IPS DF 6.9 (cell line): Measurements from ENCODE around the gene RAVER1.

Source experiments
- DNase-seq: peaks from one replicate; pipeline ENCODE4 v3.0.0-alpha.2; 2013; ENCODE audit warnings: low read depth, low spot score
- H3K27ac ChIP-seq: one replicate; pipeline ENCODE4 v1.5.1; 2013; ENCODE audit warnings: low read length, control low read depth
- H3K27me3 ChIP-seq: 2 replicates; pipeline ENCODE4 v1.6.1; 2013; ENCODE audit warnings: mild to moderate bottlenecking, low read length; ENCODE audit not compliant: control insufficient read depth, insufficient read depth
- H3K36me3 ChIP-seq: 2 replicates; pipeline ENCODE4 v1.6.1; 2013; ENCODE audit warnings: low read length; ENCODE audit not compliant: control insufficient read depth, insufficient read depth
- H3K4me1 ChIP-seq: 2 replicates; pipeline ENCODE4 v1.6.1; 2013; ENCODE audit warnings: low read length; ENCODE audit not compliant: control insufficient read depth, insufficient read depth
- H3K4me3 ChIP-seq: 2 replicates; pipeline ENCODE4 v1.5.1; 2013; ENCODE audit warnings: mild to moderate bottlenecking, low read length
- H3K9me3 ChIP-seq: 2 replicates; pipeline ENCODE4 v1.6.1; 2013; ENCODE audit warnings: low read length, inconsistent platforms; ENCODE audit not compliant: control insufficient read depth, insufficient read depth
- WGBS: extraction: QIAGEN DNeasy Blood & Tissue Kit; methylation state at CpG from one replicate; pipeline ENCODE4 v1.1.7; 2013; ENCODE audit warnings: mixed read lengths, missing lambda C conversion rate; ENCODE audit not compliant: insufficient read length, insufficient coverage; 5-methylcytosine and 5-hydroxymethylcytosine counted together

The RAVER1 gene

DNA sequence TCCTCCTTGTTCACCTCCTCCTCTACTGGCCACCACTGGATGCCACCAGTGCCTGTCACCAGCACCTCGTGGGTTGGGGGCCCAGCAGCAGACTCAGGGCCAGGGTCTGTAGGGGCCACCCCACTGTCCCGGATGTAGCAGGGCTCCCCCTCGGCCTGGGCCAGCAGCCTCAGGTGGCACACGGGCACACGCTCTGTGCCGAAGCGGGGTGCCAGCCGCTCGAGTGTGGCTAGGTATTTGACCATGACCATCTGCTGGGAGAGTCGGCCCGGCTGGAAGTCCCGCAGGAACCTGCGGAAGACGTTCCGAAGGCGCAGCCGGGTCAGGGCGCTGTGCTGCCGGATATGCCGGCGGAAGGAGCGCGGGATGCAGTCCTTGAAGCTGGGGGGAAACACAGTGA lies 32.2 kb upstream of the RAVER1 start:
- Histone ChIP-seq H3K9me3 (no peaks in the 10 kb centered on the region), H3K4me3 (no peak overlapping the region), H3K4me1 (no peaks in the 10 kb centered on the region), H3K27me3 (no peaks in the 10 kb centered on the region), H3K36me3 (peaks cover 16% of the 10 kb centered on the region; the same call in 1 of the 2 replicates), H3K27ac (no peak overlapping the region)
- WGBS: no CpG with 5 or more reads among the region's 23 CpGs
- no peak for DNase-seq

GRCh38 chr19:10364644-10365043 lies 31.3 kb upstream of the RAVER1 start:
- peaks cover 16% of the 10 kb centered on the region; the same call in 1 of the 2 replicates for H3K36me3 ChIP-seq
- H3K4me1 ChIP-seq: no peaks in the 10 kb centered on the region
- no peaks in the 10 kb centered on the region for H3K27me3 ChIP-seq
- no peaks in the 10 kb centered on the region for H3K9me3 ChIP-seq
- H3K27ac ChIP-seq: no peak overlapping the region
- no peak for DNase-seq
- WGBS: no CpG with 5 or more reads among the region's 19 CpGs
- no peak overlapping the region for H3K4me3 ChIP-seq

GRCh38 chr19:10363789-10364281 lies 30.5 kb upstream of the RAVER1 start:
- DNase-seq: no peak
- H3K4me3 ChIP-seq: no peak overlapping the region
- H3K27ac ChIP-seq: no peak overlapping the region
- no peaks in the 10 kb centered on the region for H3K9me3 ChIP-seq
- no peaks in the 10 kb centered on the region for H3K27me3 ChIP-seq
- WGBS: no CpG with 5 or more reads among the region's 12 CpGs
- H3K4me1 ChIP-seq: no peaks in the 10 kb centered on the region
- H3K36me3 ChIP-seq: peaks cover 20% of the 10 kb centered on the region; the same call in 1 of the 2 replicates

- Histone ChIP-seq H3K36me3 (peaks cover 20% of the 10 kb centered on the region; the same call in 1 of the 2 replicates), H3K9me3 (no peaks in the 10 kb centered on the region), H3K27ac (no peak overlapping the region), H3K4me1 (no peaks in the 10 kb centered on the region), H3K4me3 (no peak overlapping the region), H3K27me3 (no peaks in the 10 kb centered on the region)
- no peak for DNase-seq
- WGBS: no CpG with 5 or more reads among the region's 18 CpGs
These were observed 28.9 kb upstream of the RAVER1 start for GRCh38 chr19:10362259-10362658.

- Histone ChIP-seq H3K27ac (no peak overlapping the region), H3K4me1 (no peaks in the 10 kb centered on the region), H3K36me3 (peaks cover 20% of the 10 kb centered on the region; the same call in 1 of the 2 replicates), H3K27me3 (no peaks in the 10 kb centered on the region), H3K9me3 (no peaks in the 10 kb centered on the region), H3K4me3 (no peak overlapping the region)
- DNase-seq: no peak
- no CpG with 5 or more reads among the region's 16 CpGs for WGBS
These were observed 28.3 kb upstream of the RAVER1 start for GRCh38 chr19:10361569-10362011.

DNA sequence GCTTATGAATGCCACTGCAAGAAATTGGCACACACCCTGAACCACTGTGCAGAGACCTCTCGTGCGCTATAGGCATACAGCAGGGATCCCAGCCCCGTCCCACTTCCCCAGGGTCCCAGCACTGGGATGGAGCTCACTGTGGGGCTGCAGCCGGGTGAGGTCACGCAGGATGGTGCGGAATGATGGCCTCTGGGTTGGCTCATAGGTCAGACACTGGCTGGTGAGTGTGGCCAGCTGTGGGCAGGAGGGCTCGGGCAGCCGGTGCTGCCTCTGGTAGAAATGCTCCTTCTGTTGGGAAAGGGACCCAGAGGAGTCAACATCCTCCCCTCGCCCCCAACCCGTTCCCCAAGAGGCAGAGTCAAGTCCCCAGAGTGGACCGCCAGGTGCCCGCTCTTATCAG lies 23.1 kb upstream of the RAVER1 start:
- no peak overlapping the region for H3K27ac ChIP-seq
- no peaks in the 10 kb centered on the region for H3K27me3 ChIP-seq
- no peak overlapping the region for H3K4me3 ChIP-seq
- no peak for DNase-seq
- WGBS: no CpG with 5 or more reads among the region's 12 CpGs
- peaks cover 2% of the 10 kb centered on the region for H3K4me1 ChIP-seq
- 0 out of 2 replicates have a peak, but pooled peaks cover 4% of the 10 kb centered on the region for H3K36me3 ChIP-seq
- H3K9me3 ChIP-seq: no peaks in the 10 kb centered on the region

DNA sequence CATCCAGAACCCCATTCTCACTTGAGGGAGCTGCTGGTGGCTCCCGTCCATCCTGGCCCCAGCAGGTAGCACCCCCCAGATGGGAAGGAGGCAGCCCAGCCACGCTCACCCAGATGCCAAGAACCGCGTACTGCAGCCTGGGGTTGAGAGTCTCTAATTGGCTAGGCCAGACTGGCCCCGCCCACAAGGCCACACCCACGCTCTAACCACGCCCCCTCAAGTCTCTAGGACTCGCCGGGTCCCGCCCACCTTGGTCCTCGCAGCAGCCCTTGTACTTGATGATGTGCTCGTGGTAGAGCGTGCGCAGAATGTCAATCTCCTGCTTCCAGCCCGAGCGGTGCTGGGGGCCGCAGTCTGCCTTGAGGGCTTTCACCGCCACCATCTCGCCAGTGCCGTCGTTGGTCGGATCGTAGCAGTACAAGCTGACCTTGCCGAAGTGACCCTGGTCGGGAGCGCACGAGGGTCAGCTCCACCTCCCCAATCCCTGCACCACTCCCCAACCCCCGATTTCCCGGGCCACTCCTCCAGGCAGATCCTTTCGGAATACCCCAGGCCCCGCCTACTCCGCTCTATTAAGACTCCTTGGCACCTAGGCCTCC lies 20.6 kb upstream of the RAVER1 start:
- WGBS: no CpG with 5 or more reads among the region's 32 CpGs
- Histone ChIP-seq H3K27ac (no peak overlapping the region), H3K4me3 (peak overlapping the region; percentile 38; the same call in 1 of the 2 replicates), H3K36me3 (no peaks in the 10 kb centered on the region), H3K4me1 (peaks cover 2% of the 10 kb centered on the region), H3K27me3 (no peaks in the 10 kb centered on the region), H3K9me3 (no peaks in the 10 kb centered on the region)
- peak; percentile 89 for DNase-seq

DNA sequence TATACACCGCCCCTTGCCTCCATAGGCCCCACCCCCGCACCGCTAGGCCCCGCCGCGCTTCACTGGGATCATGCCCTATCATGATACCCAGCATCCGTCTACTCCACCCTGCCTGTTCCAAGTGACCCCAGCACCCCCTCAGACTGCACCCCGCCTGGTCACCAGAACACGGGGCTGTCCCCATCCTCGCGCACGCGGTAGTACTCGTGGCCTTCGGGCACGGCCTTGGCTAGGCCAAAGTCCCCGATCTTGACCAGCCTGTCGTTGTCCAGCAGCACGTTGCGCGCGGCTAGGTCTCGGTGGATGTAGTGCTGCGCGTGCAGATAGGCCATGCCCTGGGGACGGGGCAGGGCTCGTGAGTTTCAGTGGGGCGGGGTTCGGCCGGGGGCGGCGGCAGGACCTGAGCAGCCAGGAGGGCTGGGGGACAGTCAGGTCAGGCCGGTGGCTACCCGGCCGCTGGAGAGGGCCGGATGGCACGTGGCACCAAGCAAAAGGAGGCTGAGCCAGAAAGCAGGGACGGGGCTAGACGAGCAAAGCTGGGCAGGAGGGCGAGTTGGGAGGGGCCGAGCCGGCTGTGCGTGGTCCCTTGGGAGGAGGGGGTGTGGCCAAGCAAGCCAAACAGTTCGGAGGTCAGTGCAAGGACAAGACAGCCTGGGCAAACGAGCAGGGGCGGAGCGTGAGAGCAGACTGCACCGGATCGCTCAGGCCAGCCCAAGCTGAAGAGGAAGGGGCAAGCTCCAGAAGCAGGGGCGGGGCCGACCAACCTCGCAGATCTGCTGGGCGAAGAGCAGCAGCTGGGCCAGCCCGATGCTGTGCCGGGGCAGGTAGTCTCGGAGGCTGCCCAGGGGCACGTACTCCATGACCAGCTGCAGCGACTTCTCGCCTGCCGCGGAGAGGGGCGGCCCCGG lies 19.7 kb upstream of the RAVER1 start:
- H3K4me1 ChIP-seq: peaks cover 2% of the 10 kb centered on the region
- peak; percentile 89 for DNase-seq
- H3K36me3 ChIP-seq: no peaks in the 10 kb centered on the region
- WGBS: no CpG with 5 or more reads among the region's 63 CpGs
- no peaks in the 10 kb centered on the region for H3K9me3 ChIP-seq
- H3K4me3 ChIP-seq: peak overlapping the region; percentile 33; the same call in 1 of the 2 replicates
- H3K27ac ChIP-seq: no peak overlapping the region
- no peaks in the 10 kb centered on the region for H3K27me3 ChIP-seq

DNA sequence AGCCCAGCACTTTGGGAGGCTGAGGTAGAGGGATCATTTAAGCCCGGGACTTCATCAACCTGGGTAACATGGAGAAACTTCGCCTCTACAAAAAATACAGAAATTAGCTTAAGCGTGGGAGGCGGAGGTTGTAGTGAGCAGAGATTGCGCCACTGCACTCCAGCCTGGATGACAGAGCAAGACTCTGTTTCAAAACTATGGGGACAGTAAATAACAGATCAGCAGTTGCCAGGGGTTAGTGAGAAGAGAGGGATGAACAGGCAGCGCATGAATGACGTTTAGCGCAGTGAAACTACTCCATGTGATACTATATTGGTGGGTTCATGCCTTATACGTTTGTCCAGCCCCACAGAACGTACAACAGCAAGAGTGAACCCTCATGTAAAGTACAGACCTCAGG lies 13.2 kb upstream of the RAVER1 start:
- DNase-seq: no peak
- H3K27ac ChIP-seq: no peak overlapping the region
- no peaks in the 10 kb centered on the region for H3K36me3 ChIP-seq

DNA sequence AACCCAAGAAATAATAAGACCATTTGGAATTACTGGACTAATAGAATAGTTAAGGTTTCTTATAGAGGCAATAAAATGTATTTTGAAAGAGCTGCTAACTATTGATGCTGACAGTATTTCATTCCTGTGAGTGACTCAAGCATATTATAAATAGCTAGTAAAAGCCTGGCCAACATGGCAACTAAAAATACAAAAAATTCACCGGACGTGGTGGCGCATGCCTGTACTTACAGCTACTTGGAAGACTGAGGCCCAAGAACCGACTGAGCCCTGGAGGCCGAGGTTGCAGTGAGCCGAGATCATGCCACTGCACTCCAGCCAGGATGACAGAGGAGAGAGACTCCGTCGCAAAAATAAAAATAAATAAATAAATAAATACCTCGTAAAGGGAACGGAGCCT lies 11.5 kb upstream of the RAVER1 start:
- no peaks in the 10 kb centered on the region for H3K27me3 ChIP-seq
- H3K9me3 ChIP-seq: no peaks in the 10 kb centered on the region
- no peaks in the 10 kb centered on the region; the same call in 1 of the 2 replicates for H3K4me1 ChIP-seq
- H3K27ac ChIP-seq: no peak overlapping the region
- no peak overlapping the region for H3K4me3 ChIP-seq
- no peak for DNase-seq
- WGBS: no CpG with 5 or more reads among the region's 10 CpGs
- H3K36me3 ChIP-seq: no peaks in the 10 kb centered on the region

More for the DNA sequence above, 13.2 kb upstream of the RAVER1 start:
- Histone ChIP-seq H3K9me3 (no peaks in the 10 kb centered on the region), H3K4me1 (no peaks in the 10 kb centered on the region), H3K27me3 (no peaks in the 10 kb centered on the region), H3K4me3 (no peak overlapping the region)
- no CpG with 5 or more reads among the region's 10 CpGs for WGBS
